NK-92 (cell line): ENCODE measurements around the gene MATCAP1.

Experiments used
- DNase-seq: peaks from one replicate; lab custom pipeline; 2025; ENCODE audit not compliant: unreplicated experiment; lab: John Stamatoyannopoulos, UW

MATCAP1 gene

GRCh38 chr16:67191995-67192681 lies 8.4 kb upstream of the MATCAP1 start, which contains the start of gene E2F4:
E2F4 (plus strand) TSS chr16:67192155; CDS start chr16:67192228, 73 bp downstream.
- DNase-seq = no peak

GRCh38 chr16:67191411-67191994 lies 7.7 kb upstream of the MATCAP1 start:
- DNase-seq = no peak

GRCh38 chr16:67190448-67191399 lies 7.0 kb upstream of the MATCAP1 start:
- no peak for DNase-seq

- no peak for DNase-seq
These were observed 6.3 kb upstream of the MATCAP1 start, which contains the start of gene EXOC3L1 for GRCh38 chr16:67190041-67190440. EXOC3L1 (minus strand) TSS chr16:67190136; CDS start chr16:67189676, 460 bp downstream.

GRCh38 chr16:67188798-67189197 lies 5.0 kb upstream of the MATCAP1 start:
- DNase-seq = no peak

GRCh38 chr16:67188323-67188722 lies 4.6 kb upstream of the MATCAP1 start:
- DNase-seq = no peak

- no peak for DNase-seq
These were observed 3.6 kb upstream of the MATCAP1 start for GRCh38 chr16:67187175-67187890.

GRCh38 chr16:67186550-67186950 lies 2.8 kb upstream of the MATCAP1 start:
- DNase-seq = no peak

GRCh38 chr16:67185651-67186134 lies 1.9 kb upstream of the MATCAP1 start:
- DNase-seq = no peak

GRCh38 chr16:67184995-67185650 lies 1.4 kb upstream of the MATCAP1 start:
- DNase-seq = no peak

- no peak for DNase-seq
These were observed 761 bp upstream of the MATCAP1 start for GRCh38 chr16:67184453-67184994.

- no peak for DNase-seq
These were observed 508 bp downstream of the MATCAP1 start for GRCh38 chr16:67183284-67183626.

GRCh38 chr16:67182288-67182687 lies 1.5 kb downstream of the MATCAP1 start:
- no peak for DNase-seq

GRCh38 chr16:67181346-67181745 lies 2.4 kb downstream of the MATCAP1 start:
- no peak for DNase-seq

- DNase-seq = no peak
These were observed 3.6 kb downstream of the MATCAP1 start for GRCh38 chr16:67180166-67180565.

- DNase-seq = no peak
These were observed 4.2 kb downstream of the MATCAP1 start for GRCh38 chr16:67179421-67180080.

GRCh38 chr16:67177743-67178699 lies 5.7 kb downstream of the MATCAP1 start:
- no peak for DNase-seq

GRCh38 chr16:67176662-67177061 lies 7.1 kb downstream of the MATCAP1 start:
- DNase-seq = no peak
